SW480 (cell line): ENCODE measurements around the gene WDR46.
"Not testable (repeated sequence)": the region's sequence is repeated elsewhere in the genome, so short reads cannot be mapped to it uniquely, and the experiment has no call there.

ENCODE experiments used
- DNase-seq: peaks from one replicate; pipeline ENCODE4 v3.0.0-alpha.2; 2016; ENCODE audit warnings: low spot score

The WDR46 gene

GRCh38 chr6:33288141-33288920 is 708 bp downstream of the WDR46 start:
- no peak for DNase-seq

- no peak for DNase-seq
Observed at GRCh38 chr6:33286946-33287914, 1.8 kb downstream of the WDR46 start.

- not testable (repeated sequence) for DNase-seq
Observed at GRCh38 chr6:33285214-33285613, 3.8 kb downstream of the WDR46 start.

DNA sequence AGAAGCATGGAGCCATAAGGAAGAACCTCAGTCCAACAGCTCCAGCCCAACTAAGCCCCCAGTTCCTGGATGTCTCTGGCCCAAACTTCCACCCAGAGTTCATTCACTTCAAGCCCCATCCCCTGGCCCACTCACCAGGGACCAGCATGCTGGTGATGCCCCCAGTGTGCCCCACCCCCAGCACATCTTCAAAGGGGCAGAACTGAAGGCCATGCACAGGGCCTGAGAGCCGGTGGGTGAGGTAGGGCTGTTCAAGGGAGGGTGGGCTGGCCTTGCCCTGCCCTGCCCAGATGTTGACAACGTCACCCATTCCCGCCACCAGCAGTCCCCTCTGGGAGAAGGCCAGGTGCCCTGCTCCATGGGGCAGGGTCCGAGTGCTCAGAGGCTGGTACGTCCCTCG is 8.5 kb downstream of the WDR46 start:
- DNase-seq: no peak

GRCh38 chr6:33279971-33280511 is 9.0 kb downstream of the WDR46 start:
- DNase-seq: peak; percentile 61

- DNase-seq: no peak
Observed at GRCh38 chr6:33279257-33279695, 9.8 kb downstream of the WDR46 start.

DNA sequence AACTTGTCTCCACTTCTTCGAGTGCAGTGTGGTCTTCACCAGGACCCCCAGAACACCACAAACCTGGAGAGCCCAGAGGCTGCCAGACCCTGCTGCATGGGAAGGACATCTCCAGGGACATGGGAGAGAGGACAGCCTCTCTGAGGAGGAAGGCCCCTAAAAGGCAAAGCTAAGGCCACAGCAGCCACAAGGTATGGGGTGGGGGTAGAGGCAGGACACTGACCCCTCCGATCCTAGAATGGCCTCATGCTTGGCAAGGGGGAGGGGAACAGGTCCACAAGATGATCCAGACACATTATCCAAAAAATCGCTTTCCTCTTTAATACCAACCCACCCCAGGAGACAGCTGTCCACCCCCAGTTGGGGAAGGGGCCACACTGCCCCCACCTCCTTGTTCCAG is 10.2 kb downstream of the WDR46 start:
- no peak for DNase-seq

DNA sequence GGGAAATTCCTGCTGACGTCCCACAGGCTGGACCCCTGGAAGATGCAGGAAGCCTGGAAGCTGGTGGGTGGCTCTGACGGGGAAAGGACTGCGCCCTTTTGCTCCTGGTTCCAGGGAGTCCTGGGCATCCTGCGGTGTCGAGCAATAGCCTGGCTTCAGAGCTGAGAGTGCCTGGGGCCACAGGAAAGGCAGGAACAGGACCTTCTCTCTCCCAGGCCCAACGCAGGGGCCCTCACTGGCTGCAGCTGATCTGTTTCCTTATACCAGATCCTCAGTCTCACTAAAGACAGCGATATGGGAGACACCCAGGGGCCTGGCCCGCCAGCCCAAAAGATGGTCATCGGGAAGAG is 10.7 kb downstream of the WDR46 start:
- no peak for DNase-seq

- DNase-seq: no peak
Observed at GRCh38 chr6:33277663-33278391, 11.2 kb downstream of the WDR46 start.

- DNase-seq: peak; percentile 79
Observed at GRCh38 chr6:33276864-33277662, 12.0 kb downstream of the WDR46 start, which contains the start of gene B3GALT4. Gene B3GALT4 (plus strand): TSS chr6:33277123. CDS start chr6:33277420, 297 bp downstream.

- no peak for DNase-seq
Observed at GRCh38 chr6:33276581-33276863, 12.5 kb downstream of the WDR46 start.

GRCh38 chr6:33275795-33276580 is 13.1 kb downstream of the WDR46 start:
- DNase-seq: not testable (repeated sequence)

GRCh38 chr6:33273924-33274902 is 14.8 kb downstream of the WDR46 start:
- DNase-seq: no peak

GRCh38 chr6:33273129-33273923 is 15.7 kb downstream of the WDR46 start:
- no peak for DNase-seq

- DNase-seq: no peak
Observed at GRCh38 chr6:33272275-33273128, 16.5 kb downstream of the WDR46 start.

- DNase-seq: peak; percentile 97
Observed at GRCh38 chr6:33271468-33272274, 17.4 kb downstream of the WDR46 start, which contains the start of the genes RPS18 and VPS52. Gene RPS18 (plus strand): TSS chr6:33272075. CDS start chr6:33272120, 45 bp downstream. Gene VPS52 (minus strand): TSS chr6:33271876. CDS start chr6:33271675, 201 bp downstream.
